A172 (cell line): ENCODE results near the gene ANLN. TPM values are rescaled to one million over a fixed set of nuclear protein-coding genes. Genes with fewer than 3 reads are reported as not detected.
"Not testable (repeated sequence)": the region's sequence is repeated elsewhere in the genome, so short reads cannot be mapped to it uniquely, and the experiment has no call there.

Source experiments
- DNase-seq: peaks from one replicate; pipeline ENCODE4 v3.0.0-alpha.2; 2015; ENCODE audit warnings: low spot score
- total RNA-seq: library from RNA; depleted of rRNA; stranded (reverse); fragments of >200 nt; shearing (Covaris generic); gene quantifications from 2 replicates; pipeline ENCODE4 v1.2.3, GENCODE V29; 2014

The ANLN gene
- total RNA-seq, 1 experiment from 2014 or later: 259 TPM

GRCh38 chr7:36466001-36466400 is 76.3 kb downstream of the ANLN start:
- DNase-seq: not testable (repeated sequence)

GRCh38 chr7:36468370-36469101 is 78.9 kb downstream of the ANLN start:
- no peak for DNase-seq

- DNase-seq: no peak
These were observed 79.6 kb downstream of the ANLN start for GRCh38 chr7:36469236-36469635.

- DNase-seq: no peak
These were observed 82.6 kb downstream of the ANLN start for GRCh38 chr7:36472141-36472729.

GRCh38 chr7:36473454-36474282 is 84.0 kb downstream of the ANLN start:
- peak; percentile 79 for DNase-seq

GRCh38 chr7:36474283-36475010 is 84.8 kb downstream of the ANLN start:
- peak; percentile 82 for DNase-seq

GRCh38 chr7:36475011-36475342 is 85.3 kb downstream of the ANLN start:
- DNase-seq: no peak

- no peak for DNase-seq
These were observed 85.7 kb downstream of the ANLN start for GRCh38 chr7:36475381-36475780.

- no peak for DNase-seq
These were observed 89.1 kb downstream of the ANLN start for GRCh38 chr7:36478745-36479144.

- not testable (repeated sequence) for DNase-seq
These were observed 94.2 kb downstream of the ANLN start for GRCh38 chr7:36483853-36484252.

- no peak for DNase-seq
These were observed 94.6 kb downstream of the ANLN start for GRCh38 chr7:36484265-36484664.

GRCh38 chr7:36486336-36486735 is 96.7 kb downstream of the ANLN start:
- no peak for DNase-seq

- DNase-seq: peak; percentile 81
These were observed 98.2 kb downstream of the ANLN start for GRCh38 chr7:36487756-36488336.

GRCh38 chr7:36488672-36489071 is 99.0 kb downstream of the ANLN start:
- not testable (repeated sequence) for DNase-seq

- no peak for DNase-seq
These were observed 100.8 kb downstream of the ANLN start for GRCh38 chr7:36490419-36490830.

- no peak for DNase-seq
These were observed 101.7 kb downstream of the ANLN start for GRCh38 chr7:36491317-36491716.

GRCh38 chr7:36496576-36496975 is 106.9 kb downstream of the ANLN start:
- DNase-seq: no peak

- peak; percentile 33 for DNase-seq
These were observed 107.5 kb downstream of the ANLN start for GRCh38 chr7:36497176-36497575.

- DNase-seq: no peak
These were observed 108.1 kb downstream of the ANLN start for GRCh38 chr7:36497775-36498174.
